HEK293 (cell line): ENCODE measurements around the gene CCDC9B.
A peak's percentile ranks its signal among the peaks of the same experiment; 100 is the strongest.

Experiments used
- CTCF ChIP-seq: fragments of 450-650 bp; formaldehyde crosslinking; IDR thresholded peaks from 2 replicates; pipeline ENCODE4 v1.5.1; 2016; ENCODE audit warnings: missing biosample characterization, missing genetic modification characterization
- REST ChIP-seq: fragments of 450-650 bp; formaldehyde crosslinking; IDR thresholded peaks from 2 replicates; pipeline ENCODE4 v1.5.1; 2016; ENCODE audit warnings: missing biosample characterization, missing genetic modification characterization

- TF ChIP-seq CTCF (tag by site-specific recombination): 0 out of 2 replicates have a peak, but pooled peaks have one; percentile 19
- no peak for TF ChIP-seq REST (tag by site-specific recombination)
These were observed 30.5 kb downstream of the CCDC9B start for GRCh38 chr15:40310001-40310959.
